Activated T-cell treated with anti-CD3 and anti-CD28 coated beads, Interleukin-2, amount 50 U/mL, for 4 hours (primary cell): Measurements from ENCODE around the gene RAB6A. TPM values are rescaled to one million over a fixed set of nuclear protein-coding genes. Genes with fewer than 3 reads are reported as not detected.
"Not testable (repeated sequence)": the region's sequence is repeated elsewhere in the genome, so short reads cannot be mapped to it uniquely, and the experiment has no call there.

Experiments used
- ATAC-seq, 2 donors: fragments of 200-7000 bp; cut with Tn5 transposase; one replicate each; pipeline ENCODE4 v1.10.0; 2021
- DNase-seq: peaks from one replicate; pipeline ENCODE4 v3.0.0-alpha.2; 2020
- H3K27me3 Mint-ChIP-seq: one replicate; pipeline ENCODE4 v1.8.0; 2021; ENCODE audit warnings: low read depth, mixed read lengths
- H3K36me3 Mint-ChIP-seq: one replicate; pipeline ENCODE4 v1.8.0; 2022; ENCODE audit warnings: mixed read lengths; ENCODE audit not compliant: insufficient read depth
- H3K4me1 Mint-ChIP-seq: one replicate; pipeline ENCODE4 v1.8.0; 2021; ENCODE audit warnings: low read depth, mixed read lengths
- H3K4me3 Mint-ChIP-seq: one replicate; pipeline ENCODE4 v1.8.0; 2021; ENCODE audit warnings: mild to moderate bottlenecking, moderate library complexity, mixed read lengths
- H3K9me3 Mint-ChIP-seq: one replicate; pipeline ENCODE4 v1.8.0; 2021; ENCODE audit warnings: mixed read lengths
- total RNA-seq, 3 donors: library from RNA; stranded (reverse); gene quantifications; one replicate each; pipeline ENCODE4 v1.2.1, GENCODE V29; 2021

RAB6A gene
- total RNA-seq: 10 to 100 TPM; 53.3 to 62.7 (median 59.5) TPM

DNA sequence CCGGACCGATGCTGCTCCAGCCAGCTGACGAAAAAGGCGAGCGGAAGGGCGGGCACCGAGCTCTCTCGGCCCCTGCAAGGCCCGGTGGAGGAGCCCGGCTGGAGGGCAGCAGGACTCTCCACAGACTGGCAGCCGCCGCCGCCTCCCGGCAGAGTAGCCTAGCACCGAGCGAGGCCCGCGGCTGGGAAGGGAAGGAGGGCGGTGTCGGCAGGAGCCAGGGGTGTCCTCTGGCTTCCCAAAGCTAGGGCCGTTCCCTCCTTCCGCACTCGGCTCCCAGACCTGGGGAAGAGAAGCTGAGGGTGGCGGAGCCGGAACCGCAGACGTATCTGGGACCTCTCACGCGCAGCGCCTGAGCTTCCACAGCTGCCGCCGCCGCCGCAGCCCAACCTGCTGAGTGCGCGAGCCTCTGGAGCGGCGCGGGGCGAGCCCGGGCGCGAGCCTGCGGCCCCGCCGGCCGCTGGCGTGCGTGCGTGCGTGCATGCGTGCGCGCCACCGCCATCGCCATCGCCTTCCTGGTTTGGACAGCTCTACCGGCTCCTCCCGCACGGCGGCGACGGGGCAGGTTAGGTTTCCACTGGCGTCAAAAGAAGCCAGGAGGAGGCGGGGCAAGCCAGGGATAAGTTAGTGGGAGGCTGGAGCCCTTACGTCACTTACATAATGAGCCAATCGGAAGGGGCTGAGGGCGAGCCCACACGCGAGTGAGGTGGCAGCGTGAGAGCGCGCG, at the start of gene RAB6A:
Gene RAB6A, minus strand, starts transcription at position 396 of the 724 bp plus-strand sequence. CDS start 439 bp downstream, outside the sequence.
- peak; percentile 99 for DNase-seq
- Mint-ChIP-seq H3K36me3 (peaks cover 2% of the 10 kb centered on the region), H3K27me3 (no peaks in the 10 kb centered on the region), H3K9me3 (no peaks in the 10 kb centered on the region), H3K4me3 (peak within 1 kb of the TSS; percentile 91), H3K4me1 (peaks cover 29% of the 10 kb centered on the region)
- ATAC-seq: peak; percentile 91 to 92

DNA sequence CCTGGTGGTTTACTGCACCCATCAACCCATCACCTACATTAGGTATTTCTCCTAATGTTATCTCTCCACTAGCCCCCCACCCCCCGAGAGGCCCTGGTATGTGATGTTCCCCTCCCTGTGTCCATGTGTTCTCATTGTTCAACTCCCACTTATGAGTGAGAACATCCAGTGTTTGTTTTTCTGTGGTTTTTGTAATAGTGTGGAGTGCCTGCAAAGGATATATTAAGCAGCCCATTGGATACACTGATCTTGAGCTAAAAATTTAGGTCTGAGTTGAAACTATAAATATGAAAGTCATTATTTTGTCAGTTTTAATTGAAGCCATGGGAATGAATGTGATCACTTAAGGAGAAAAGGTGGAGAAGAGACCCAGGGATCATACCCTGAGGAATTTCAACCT, 49.8 kb upstream of the RAB6A start:
- no peak for DNase-seq
- Mint-ChIP-seq H3K4me3 (no peak overlapping the region), H3K4me1 (peaks cover 6% of the 10 kb centered on the region), H3K27me3 (no peaks in the 10 kb centered on the region), H3K9me3 (no peaks in the 10 kb centered on the region), H3K36me3 (peaks cover 26% of the 10 kb centered on the region)
- no peak for ATAC-seq

DNA sequence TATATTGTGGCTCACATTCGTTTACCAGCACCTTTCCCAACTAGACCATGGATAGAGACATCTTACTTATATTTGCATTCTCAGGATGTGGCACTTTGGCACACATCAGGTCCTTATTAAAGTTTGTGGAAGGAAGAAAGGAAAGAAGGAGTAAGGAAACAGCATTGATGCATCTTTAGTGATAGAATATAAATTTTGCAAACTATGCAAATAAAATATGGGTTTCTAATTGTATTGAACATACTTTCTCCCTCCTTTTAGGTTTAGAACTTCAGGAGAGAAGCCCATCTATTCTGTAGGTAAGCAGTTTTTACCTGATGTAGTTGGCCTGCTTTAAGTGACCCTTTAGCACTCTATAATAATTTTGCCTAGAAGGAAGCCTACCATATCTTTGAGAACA, 47.2 kb upstream of the RAB6A start:
- ATAC-seq (no peak), DNase-seq (no peak)
- Mint-ChIP-seq H3K9me3 (no peaks in the 10 kb centered on the region), H3K4me3 (no peak overlapping the region), H3K4me1 (peaks cover 4% of the 10 kb centered on the region), H3K36me3 (peaks cover 28% of the 10 kb centered on the region), H3K27me3 (no peaks in the 10 kb centered on the region)

DNA sequence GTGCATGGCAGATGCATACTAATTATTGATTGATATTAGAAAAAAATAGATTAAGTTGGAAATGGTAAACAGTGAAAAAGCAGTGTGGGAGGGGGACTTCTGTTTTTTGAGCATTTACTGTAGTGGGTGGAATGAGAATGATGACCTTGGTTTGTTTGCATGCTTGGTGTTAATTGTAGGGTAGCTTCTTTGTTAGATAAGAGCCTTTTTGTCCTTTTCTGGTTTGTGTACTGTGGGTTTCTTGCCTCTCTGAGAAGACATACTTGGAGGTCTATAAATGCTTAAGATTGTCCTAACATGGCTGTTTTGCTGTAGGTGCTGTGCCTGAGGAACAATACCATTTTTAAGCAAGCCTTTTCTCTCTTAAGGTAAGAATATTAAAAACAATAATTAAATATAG, 43.8 kb upstream of the RAB6A start:
- peaks cover 4% of the 10 kb centered on the region for H3K4me1 Mint-ChIP-seq
- H3K4me3 Mint-ChIP-seq: no peak overlapping the region
- no peaks in the 10 kb centered on the region for H3K27me3 Mint-ChIP-seq
- no peaks in the 10 kb centered on the region for H3K9me3 Mint-ChIP-seq
- ATAC-seq (no peak), DNase-seq (no peak)
- H3K36me3 Mint-ChIP-seq: peaks cover 23% of the 10 kb centered on the region

DNA sequence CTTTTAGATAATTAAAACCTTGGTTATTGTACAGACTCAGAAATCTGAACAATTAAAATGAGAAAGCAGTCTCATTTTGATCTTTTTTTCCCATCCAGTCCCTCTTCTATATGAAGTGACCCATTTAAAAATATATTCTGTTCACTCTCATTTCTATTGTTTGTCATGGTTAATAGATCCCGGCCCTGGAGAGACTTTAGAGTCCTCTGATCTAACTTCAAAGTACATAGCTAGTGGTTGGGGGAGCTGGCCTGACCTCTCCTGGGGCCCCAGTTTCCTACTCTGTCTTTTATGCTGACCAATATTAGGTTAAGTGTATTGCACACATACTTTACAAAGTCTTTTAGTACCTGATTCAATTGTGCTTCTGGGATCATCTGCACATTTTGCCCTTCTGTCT, 40.3 kb upstream of the RAB6A start:
- Mint-ChIP-seq H3K9me3 (no peaks in the 10 kb centered on the region), H3K36me3 (peaks cover 14% of the 10 kb centered on the region), H3K4me3 (no peak overlapping the region), H3K4me1 (peaks cover 4% of the 10 kb centered on the region), H3K27me3 (no peaks in the 10 kb centered on the region)
- no peak for ATAC-seq
- DNase-seq: no peak

DNA sequence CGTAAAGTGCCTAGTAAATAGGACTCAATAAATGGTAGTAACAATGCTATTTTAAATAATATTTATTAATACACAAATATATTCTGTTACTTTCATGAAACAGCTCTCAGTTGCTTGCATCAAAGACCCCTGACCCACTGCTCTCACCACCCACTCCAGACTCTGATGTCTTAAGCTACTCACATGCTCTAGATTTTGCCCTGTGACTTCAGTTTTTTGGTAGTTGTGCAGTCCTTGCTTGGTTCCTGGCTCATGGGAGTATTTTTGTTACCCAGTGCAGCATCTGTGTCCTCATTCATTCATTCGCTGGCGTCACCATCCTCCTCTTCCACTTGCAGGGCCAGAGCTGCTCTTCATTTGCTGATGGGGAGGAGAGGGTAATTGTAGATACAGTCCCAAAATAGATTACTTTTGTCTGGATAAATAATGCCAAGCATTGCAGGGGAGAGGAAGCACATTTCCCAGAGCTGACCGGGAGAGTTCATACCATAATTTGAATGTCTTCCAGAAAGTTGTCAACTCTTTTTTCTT, 39.5 kb upstream of the RAB6A start:
- Mint-ChIP-seq H3K9me3 (no peaks in the 10 kb centered on the region), H3K36me3 (peaks cover 8% of the 10 kb centered on the region), H3K4me3 (no peak overlapping the region), H3K27me3 (no peaks in the 10 kb centered on the region), H3K4me1 (peaks cover 1% of the 10 kb centered on the region)
- DNase-seq (no peak), ATAC-seq (no peak)

DNA sequence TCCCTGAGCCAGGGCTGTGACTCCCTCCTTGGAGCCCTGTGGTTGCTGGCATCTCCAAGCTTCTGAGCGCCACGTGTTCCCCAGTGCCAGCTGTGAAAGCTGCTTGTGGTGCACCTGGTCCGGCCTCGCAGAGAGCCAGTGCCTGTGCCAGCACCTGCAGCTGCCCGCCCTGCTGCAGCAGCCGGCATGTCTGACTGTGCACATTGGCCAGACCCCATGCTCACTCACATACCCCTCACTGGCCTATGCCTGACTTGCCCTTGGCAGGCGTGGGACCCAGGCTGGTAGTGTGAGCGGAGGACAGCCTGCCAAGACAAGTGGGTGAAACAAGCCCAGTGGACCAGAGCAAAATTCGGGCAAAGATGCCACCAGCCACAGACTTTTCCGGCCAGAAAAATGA, 36.6 kb upstream of the RAB6A start:
- H3K4me1 Mint-ChIP-seq: no peaks in the 10 kb centered on the region
- peaks cover 10% of the 10 kb centered on the region for H3K36me3 Mint-ChIP-seq

DNA sequence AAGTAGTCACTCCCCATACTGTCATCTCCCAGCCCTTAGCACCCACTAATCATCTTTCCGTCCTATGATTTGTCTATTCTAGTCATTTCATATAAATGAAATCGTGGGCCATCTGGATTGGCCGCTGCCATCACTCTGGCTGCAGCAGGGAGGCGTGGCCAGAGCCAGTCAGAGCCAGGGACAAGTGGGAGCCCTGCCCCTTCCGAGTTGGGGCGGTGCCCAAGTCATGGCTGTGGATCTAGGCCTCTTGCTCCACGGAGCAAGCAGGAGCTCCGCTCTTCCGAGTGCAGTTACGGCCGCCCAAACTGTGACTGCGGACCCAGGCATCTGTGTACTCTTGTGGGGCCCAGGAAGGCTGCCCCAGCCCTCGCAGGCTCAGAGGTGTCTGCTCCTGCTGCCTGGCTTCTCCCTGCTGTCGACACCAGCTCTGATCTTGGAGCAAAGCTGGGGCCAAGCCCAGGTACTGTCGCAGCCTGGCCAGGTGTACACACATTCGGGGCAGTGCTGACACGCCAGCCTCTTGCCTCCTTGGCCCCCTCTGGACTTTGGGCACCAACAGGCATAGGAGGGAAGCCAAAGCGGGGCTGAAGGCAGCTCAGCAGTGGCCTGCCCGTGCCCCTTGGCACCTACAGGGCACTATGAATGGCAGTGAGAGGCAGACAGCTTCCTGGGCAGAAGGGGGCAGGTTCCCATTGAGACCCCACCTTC, 35.2 kb upstream of the RAB6A start:
- no peak overlapping the region for H3K4me3 Mint-ChIP-seq
- H3K27me3 Mint-ChIP-seq: no peaks in the 10 kb centered on the region
- DNase-seq (no peak), ATAC-seq (no peak)
- H3K4me1 Mint-ChIP-seq: no peaks in the 10 kb centered on the region
- no peaks in the 10 kb centered on the region for H3K9me3 Mint-ChIP-seq
- H3K36me3 Mint-ChIP-seq: peaks cover 8% of the 10 kb centered on the region

More for the DNA sequence above, 36.6 kb upstream of the RAB6A start:
- DNase-seq: no peak
- Mint-ChIP-seq H3K4me3 (no peak overlapping the region), H3K27me3 (no peaks in the 10 kb centered on the region), H3K9me3 (no peaks in the 10 kb centered on the region)
- no peak for ATAC-seq

DNA sequence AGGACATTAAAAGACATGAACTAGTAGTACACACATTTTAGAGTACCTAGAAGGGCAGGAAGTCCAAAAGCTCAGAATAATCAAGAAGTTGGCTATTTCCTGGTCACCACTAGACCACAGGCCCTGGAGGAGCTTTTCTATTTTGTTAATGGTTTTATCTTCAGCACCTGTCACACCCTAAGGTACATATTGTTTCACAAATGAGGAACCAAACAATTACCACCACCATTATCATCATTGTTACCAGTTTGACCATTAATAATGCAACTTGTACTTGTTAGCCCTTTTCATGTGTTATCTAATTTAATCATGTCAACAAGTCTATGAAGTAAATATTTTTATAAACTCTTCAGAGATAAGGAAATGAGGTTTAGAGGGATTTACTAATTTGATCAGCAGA, 31.7 kb upstream of the RAB6A start:
- DNase-seq (no peak), ATAC-seq (no peak)
- Mint-ChIP-seq H3K27me3 (no peaks in the 10 kb centered on the region), H3K4me3 (no peak overlapping the region), H3K4me1 (peaks cover 12% of the 10 kb centered on the region), H3K36me3 (peaks cover 5% of the 10 kb centered on the region), H3K9me3 (no peaks in the 10 kb centered on the region)

DNA sequence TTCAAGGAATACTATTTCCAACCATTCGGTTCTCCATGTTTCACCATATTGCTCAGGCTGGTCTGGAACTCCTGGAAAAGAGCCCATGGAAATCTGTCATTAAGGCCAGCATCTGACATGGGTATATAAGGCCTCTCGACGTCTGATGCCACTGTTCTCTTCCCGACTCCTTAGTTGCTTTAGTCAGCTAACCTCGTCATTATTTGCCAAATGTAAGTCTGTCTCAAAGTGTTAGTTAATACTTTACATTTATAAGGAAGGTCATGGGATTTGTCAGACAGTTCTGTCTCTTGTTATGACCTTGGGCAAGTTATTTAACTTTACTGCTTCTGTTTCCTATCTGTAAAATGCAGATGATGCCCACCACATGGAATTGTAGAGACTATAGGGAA, 28.4 kb upstream of the RAB6A start:
- no peaks in the 10 kb centered on the region for H3K9me3 Mint-ChIP-seq
- no peak for ATAC-seq
- no peaks in the 10 kb centered on the region for H3K27me3 Mint-ChIP-seq
- peaks cover 16% of the 10 kb centered on the region for H3K4me1 Mint-ChIP-seq
- DNase-seq: no peak
- peaks cover 3% of the 10 kb centered on the region for H3K36me3 Mint-ChIP-seq
- peak overlapping the region; percentile 100 for H3K4me3 Mint-ChIP-seq

DNA sequence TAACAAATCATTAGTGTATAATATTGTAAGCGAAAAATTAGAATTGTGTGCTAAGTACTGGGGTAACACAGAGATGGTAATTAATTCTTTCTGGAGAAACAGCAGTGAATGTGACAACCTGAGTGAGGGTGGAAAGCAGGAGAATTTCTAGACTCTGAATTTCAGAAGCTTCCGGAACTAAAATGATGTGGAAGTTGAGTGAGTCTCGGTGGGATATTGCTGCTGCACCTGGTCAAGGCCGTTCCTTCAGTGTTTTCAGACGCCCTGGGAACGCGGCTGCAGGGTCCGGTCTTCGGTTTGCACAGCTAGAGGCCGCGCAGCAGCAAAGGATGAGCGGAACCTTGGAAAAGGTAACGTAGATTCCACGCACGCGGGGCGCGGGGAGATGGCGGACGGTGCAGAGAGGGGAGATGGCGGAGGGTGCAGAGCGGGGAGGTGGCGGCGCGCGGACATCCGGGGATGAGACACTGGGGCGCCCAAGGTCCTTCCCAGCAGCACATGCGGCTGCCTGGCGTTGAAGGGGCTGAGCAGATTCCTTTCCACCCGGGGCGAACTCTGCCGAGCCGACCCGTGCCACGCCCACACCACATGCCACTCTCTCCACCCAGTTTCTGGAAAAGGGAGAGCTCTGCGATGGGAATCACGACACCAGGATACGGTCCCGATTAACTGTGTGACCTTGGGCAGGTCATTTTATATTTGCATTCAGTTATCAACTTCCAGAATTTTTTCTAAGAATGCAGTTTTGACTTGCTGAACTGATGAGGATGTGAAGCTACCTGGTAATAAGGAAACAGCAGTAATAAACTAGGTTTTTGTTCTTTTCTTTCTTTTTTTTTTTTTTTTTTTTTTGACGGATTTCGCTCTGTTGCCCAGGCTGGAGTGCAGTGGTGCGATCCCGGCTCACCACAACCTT, 27.0 kb upstream of the RAB6A start, which contains the start of gene MRPL48:
Gene MRPL48, plus strand, starts transcription at position 232 of the 916 bp plus-strand sequence. Its CDS starts 98 bp downstream, at position 330.
- DNase-seq: peak; percentile 80

DNA sequence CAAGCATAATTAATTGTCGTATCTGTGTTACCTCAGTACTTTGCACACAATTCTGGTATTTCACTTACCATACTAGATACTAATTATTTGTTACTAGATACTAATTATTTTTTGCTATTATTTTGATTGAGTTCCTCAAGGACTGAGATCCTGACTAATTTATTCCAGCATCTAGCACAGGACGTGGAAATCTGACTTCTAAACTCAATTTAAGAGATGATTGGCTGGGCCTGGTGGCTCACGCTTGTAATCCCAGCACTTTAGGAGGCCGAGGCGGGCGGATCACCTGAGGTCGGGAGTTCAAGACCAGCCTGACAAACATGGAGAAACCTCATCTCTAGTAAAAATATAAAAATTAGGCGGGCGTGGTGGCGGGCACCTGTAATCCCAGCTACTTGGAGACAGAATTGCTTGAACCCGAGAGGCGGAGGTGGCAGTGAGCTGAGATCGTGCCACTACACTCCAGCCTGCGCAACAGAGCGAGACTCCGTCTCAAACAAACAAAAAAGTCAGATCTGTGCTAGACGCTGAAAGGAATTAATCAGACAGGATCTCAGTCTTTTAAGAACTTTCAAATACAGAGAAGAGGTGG, 26.3 kb upstream of the RAB6A start:
- ATAC-seq (peak in 1 of 2 donors; percentile 1), DNase-seq (no peak)
- Mint-ChIP-seq H3K36me3 (no peaks in the 10 kb centered on the region), H3K9me3 (no peaks in the 10 kb centered on the region), H3K27me3 (no peaks in the 10 kb centered on the region), H3K4me1 (peaks cover 16% of the 10 kb centered on the region), H3K4me3 (peak overlapping the region; percentile 100)

More for the DNA sequence above, 27.0 kb upstream of the RAB6A start, which contains the start of gene MRPL48:
- H3K4me1 Mint-ChIP-seq: peaks cover 16% of the 10 kb centered on the region
- H3K27me3 Mint-ChIP-seq: no peaks in the 10 kb centered on the region
- H3K4me3 Mint-ChIP-seq: peak within 1 kb of the TSS; percentile 100
- H3K9me3 Mint-ChIP-seq: no peaks in the 10 kb centered on the region
- ATAC-seq: peak; percentile 100
- H3K36me3 Mint-ChIP-seq: no peaks in the 10 kb centered on the region

DNA sequence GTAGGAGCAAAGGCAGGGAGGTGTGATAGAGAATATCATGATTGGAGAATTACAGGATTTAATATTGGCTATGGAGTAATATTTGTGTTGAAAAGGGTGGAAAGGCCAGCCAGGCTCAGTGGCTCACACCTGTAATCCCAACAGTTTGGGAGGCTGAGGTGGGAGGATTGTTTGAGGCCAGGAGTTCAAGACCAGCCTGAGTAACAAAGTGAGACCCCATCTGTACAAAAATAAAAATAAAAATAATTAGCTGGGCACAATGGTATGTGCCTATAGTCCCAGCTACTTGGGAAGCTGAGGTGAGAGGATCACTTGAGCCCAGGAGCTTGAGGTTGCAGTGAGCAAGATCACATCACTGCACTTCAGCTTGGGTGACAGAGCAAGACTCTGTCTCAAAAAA, 24.6 kb upstream of the RAB6A start:
- not testable (repeated sequence) for H3K9me3 Mint-ChIP-seq, H3K36me3 Mint-ChIP-seq, H3K4me3 Mint-ChIP-seq, DNase-seq, H3K27me3 Mint-ChIP-seq, ATAC-seq
- peaks cover 16% of the 10 kb centered on the region for H3K4me1 Mint-ChIP-seq

DNA sequence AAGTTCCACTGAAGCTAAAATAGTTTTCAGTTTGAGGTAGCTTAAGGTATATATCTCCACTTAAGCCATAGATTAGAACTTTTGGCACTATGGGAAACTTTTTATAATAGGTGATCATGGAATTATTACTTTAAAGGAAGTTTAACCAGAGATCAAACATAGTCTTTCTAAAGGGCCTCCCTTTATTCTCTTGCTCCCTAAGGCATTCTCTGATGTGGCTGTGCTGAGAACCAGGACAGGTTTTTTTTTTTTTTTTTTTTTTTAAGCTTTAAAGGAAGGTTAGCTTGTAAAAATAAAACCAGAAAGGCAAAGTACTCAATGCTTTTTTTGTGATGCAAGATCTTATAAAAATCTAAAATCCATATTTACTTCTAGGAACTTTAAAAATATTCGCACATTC, 23.9 kb upstream of the RAB6A start:
- H3K4me1 Mint-ChIP-seq: peaks cover 16% of the 10 kb centered on the region
- no peaks in the 10 kb centered on the region for H3K9me3 Mint-ChIP-seq
- no peaks in the 10 kb centered on the region for H3K36me3 Mint-ChIP-seq
- ATAC-seq: no peak
- DNase-seq: no peak
- H3K27me3 Mint-ChIP-seq: no peaks in the 10 kb centered on the region
- no peak overlapping the region for H3K4me3 Mint-ChIP-seq
